Ovary (tissue), 3 donors: ENCODE data around the gene ASPDH.

ENCODE experiments used
- CTCF ChIP-seq, 3 donors: fragments of 450-650 bp in 2 of 3; fragments of 200-600 bp in 1 of 3; IDR thresholded peaks; one replicate each; pipeline versions ENCODE4 v1.5.1 to v1.8.0; 2016 to 2022; ENCODE audit warnings: antibody characterized with exemption in 3 of 3, mild to moderate bottlenecking in 1 of 3
- EP300 ChIP-seq: sonication (generic); formaldehyde crosslinking; IDR thresholded peaks from one replicate; pipeline ENCODE4 v1.6.1; 2017; ENCODE audit warnings: antibody characterized with exemption
- POLR2A ChIP-seq: fragments of 450-650 bp; IDR thresholded peaks from one replicate; pipeline ENCODE4 v1.6.1; 2017; ENCODE audit warnings: antibody characterized with exemption, mild to moderate bottlenecking, moderate library complexity
- donor health status: DM: no; HTN: no; CAD: no.

DNA sequence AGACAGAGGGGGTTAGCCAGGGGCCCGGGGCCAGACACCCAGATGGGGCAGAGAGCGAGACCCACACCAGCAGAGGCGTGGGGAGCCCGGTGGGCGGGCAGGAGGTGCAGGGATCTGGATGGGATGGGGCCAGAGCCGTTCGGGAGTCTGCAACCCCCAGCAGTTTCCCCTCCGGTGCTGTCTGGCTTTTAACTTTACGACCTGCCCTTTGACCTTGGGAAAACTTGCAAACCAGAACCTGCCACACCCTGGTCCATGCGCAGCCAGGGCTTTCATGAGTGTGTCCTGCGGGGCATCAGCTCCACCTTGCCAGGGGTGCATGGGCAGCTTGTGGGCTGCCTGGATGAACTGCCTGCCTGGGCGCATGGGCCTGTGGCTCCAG is 12.5 kb downstream of the ASPDH start:
- TF ChIP-seq CTCF (IDR thresholded peaks at IDR 0.05) = no peak
- no peak for TF ChIP-seq POLR2A
- TF ChIP-seq EP300 = no peak
